Ascending aorta (tissue), 2 donors: ENCODE measurements around the gene CAMTA1. TPM values are rescaled to one million over a fixed set of nuclear protein-coding genes. Genes with fewer than 3 reads are reported as not detected.
A peak's percentile ranks its signal among the peaks of the same experiment; 100 is the strongest.

Source experiments
- DNase-seq, 2 donors: peaks; one replicate each; pipeline ENCODE4 v3.0.0-alpha.2; 2019; ENCODE audit warnings: low spot score in 2 of 2
- H3K27ac ChIP-seq, 2 donors: fragments of 200-600 bp; sonication (generic); one replicate each; pipeline ENCODE4 v1.5.1; 2016 to 2017; ENCODE audit warnings: mild to moderate bottlenecking in 1 of 2
- H3K27me3 ChIP-seq: fragments of 200-600 bp; sonication (generic); one replicate; pipeline ENCODE4 v1.5.1; 2017
- H3K36me3 ChIP-seq, 2 donors: fragments of 200-600 bp; sonication (generic); one replicate each; pipeline ENCODE4 v1.5.1; 2016
- H3K4me1 ChIP-seq, 2 donors: fragments of 200-600 bp; sonication (generic); one replicate each; pipeline ENCODE4 v1.5.1; 2016 to 2017; ENCODE audit warnings: mild to moderate bottlenecking in 1 of 2
- H3K4me3 ChIP-seq, 2 donors: fragments of 200-600 bp; sonication (generic); one replicate each; pipeline ENCODE4 v1.5.1; 2016 to 2017; ENCODE audit warnings: mild to moderate bottlenecking in 1 of 2
- H3K9me3 ChIP-seq, 2 donors: fragments of 200-600 bp; sonication (generic); one replicate each; pipeline ENCODE4 v1.5.1; 2016
- CTCF ChIP-seq, 3 experiments: fragments of 200-600 bp in 2 of 3; fragments of 450-650 bp in 1 of 3; sonication (generic) in 2 of 3; IDR thresholded peaks; one replicate each; pipeline ENCODE4 v1.5.1; 2016 to 2019; ENCODE audit warnings: antibody characterized with exemption in 3 of 3, mild to moderate bottlenecking in 1 of 3, moderate library complexity in 1 of 3
- intact Hi-C: fragments of 100-400 bp; cut with DNase I; formaldehyde crosslinking; loops from one replicate; pipeline ENCODE4 v1.15.1; 2023
- total RNA-seq: library from RNA; depleted of rRNA; stranded (reverse); fragments of >200 nt; gene quantifications from one replicate; pipeline ENCODE4 v1.1.0, GENCODE V29; 2016

CAMTA1 gene
- total RNA-seq, 1 donor from 2014 or later: 53.3 TPM

DNA sequence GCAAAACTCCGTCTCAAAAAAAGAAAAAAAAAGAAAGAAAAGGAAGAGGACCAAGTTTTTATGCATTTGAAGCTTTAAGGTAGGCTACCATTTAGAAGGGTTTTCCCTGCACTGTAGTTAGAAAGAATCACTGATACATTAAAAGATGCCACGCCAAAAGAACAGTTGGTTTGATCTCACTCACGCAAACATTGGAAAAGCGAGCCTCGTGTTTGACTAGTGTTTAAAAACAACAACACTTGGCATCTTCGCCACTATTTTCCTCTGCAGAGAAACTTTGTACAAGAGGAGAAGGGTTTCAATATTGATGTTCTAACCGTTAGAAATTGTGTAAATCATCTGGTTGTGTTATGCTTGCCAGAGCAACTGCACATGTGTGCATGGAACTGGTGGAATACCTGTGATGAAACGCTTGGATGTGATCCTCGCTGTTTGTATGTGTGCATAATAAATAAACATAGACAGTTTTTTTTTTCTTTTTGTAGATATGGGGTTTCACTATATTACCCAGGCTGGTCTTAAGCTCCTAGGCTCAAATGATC is 24.0 kb upstream of the CAMTA1 start:
- Histone ChIP-seq H3K27ac (no peak overlapping the region), H3K9me3 (no peaks in the 10 kb centered on the region), H3K4me1 (no peaks in the 10 kb centered on the region), H3K36me3 (no peaks in the 10 kb centered on the region), H3K4me3 (no peak overlapping the region), H3K27me3 (no peaks in the 10 kb centered on the region)
- intact Hi-C loops: no loop called here
- TF ChIP-seq CTCF (IDR thresholded peaks at IDR 0.05): no peak
- DNase-seq: no peak

- no peaks in the 10 kb centered on the region for H3K36me3 ChIP-seq
- no peak overlapping the region for H3K27ac ChIP-seq
- no peaks in the 10 kb centered on the region for H3K9me3 ChIP-seq
- H3K4me1 ChIP-seq: no peaks in the 10 kb centered on the region
- intact Hi-C loops: no loop called here
- no peak for TF ChIP-seq CTCF (IDR thresholded peaks at IDR 0.05)
- H3K27me3 ChIP-seq: no peaks in the 10 kb centered on the region
- DNase-seq: no peak
- H3K4me3 ChIP-seq: no peak overlapping the region
Measured at GRCh38 chr1:6762060-6762459, 23.2 kb upstream of the CAMTA1 start.

DNA sequence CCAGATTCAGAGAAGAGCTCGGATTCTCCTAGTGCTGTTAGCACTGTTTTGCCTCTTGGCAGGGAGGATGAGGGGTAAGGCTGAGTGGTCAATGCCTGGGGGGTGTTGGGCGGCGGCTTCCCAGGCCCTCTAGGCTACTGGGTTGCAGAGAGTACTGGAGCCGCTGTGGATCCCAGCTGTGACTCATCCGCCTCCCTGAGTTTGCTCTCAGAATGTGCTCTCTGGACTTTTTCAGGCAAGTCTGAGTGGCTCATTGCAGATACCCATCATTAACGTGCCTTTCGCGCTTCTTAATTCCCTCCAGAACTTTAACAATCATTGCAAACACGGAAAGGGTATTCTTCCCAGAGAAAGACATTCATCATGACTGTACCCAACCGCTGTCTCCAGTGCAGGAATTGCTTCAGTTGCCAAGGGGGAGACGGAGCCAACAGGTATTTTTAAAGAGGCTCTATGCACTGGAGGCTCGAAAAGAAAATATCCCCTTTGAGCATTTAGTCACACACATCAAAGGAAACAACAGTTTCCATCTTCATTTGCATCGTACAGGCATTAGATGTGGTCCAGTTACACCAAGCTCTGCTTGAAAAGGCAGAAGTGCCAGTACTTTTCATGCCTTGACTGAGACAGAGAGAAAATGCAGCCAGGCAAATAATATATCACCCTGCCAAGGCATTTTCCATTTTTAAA is 14.4 kb upstream of the CAMTA1 start:
- Histone ChIP-seq H3K9me3 (no peaks in the 10 kb centered on the region), H3K36me3 (no peaks in the 10 kb centered on the region), H3K27ac (peak overlapping the region in 1 of 2 donors; percentile 11), H3K27me3 (no peaks in the 10 kb centered on the region), H3K4me3 (peak overlapping the region in 1 of 2 donors; percentile 40), H3K4me1 (peaks cover 0 to 14% of the 10 kb centered on the region in 2 donors)
- TF ChIP-seq CTCF (IDR thresholded peaks at IDR 0.05): no peak
- intact Hi-C loops: no loop called here
- DNase-seq: no peak

- Histone ChIP-seq H3K9me3 (no peaks in the 10 kb centered on the region), H3K4me3 (no peak overlapping the region), H3K27me3 (no peaks in the 10 kb centered on the region), H3K36me3 (no peaks in the 10 kb centered on the region), H3K4me1 (peaks cover 0 to 14% of the 10 kb centered on the region in 2 donors), H3K27ac (peak overlapping the region in 1 of 2 donors; percentile 11)
- TF ChIP-seq CTCF (IDR thresholded peaks at IDR 0.05): no peak
- intact Hi-C loops: no loop called here
- no peak for DNase-seq
Measured at GRCh38 chr1:6771441-6771769, 13.8 kb upstream of the CAMTA1 start.

GRCh38 chr1:6774381-6774780 is 10.9 kb upstream of the CAMTA1 start:
- H3K27me3 ChIP-seq: no peaks in the 10 kb centered on the region
- DNase-seq: no peak
- H3K4me3 ChIP-seq: no peak overlapping the region
- H3K27ac ChIP-seq: no peak overlapping the region
- TF ChIP-seq CTCF (IDR thresholded peaks at IDR 0.05): no peak
- no peaks in the 10 kb centered on the region for H3K9me3 ChIP-seq
- peaks cover 0 to 14% of the 10 kb centered on the region in 2 donors for H3K4me1 ChIP-seq
- no peaks in the 10 kb centered on the region for H3K36me3 ChIP-seq
- intact Hi-C loops: no loop called here
